OCI-LY1 (cell line): ENCODE measurements around the gene IPP.

Experiments
- H2AFZ ChIP-seq: fragments of 200-600 bp; sonication (generic), shearing (Covaris generic); 2 replicates; pipeline ENCODE4 v1.6.0; 2014; ENCODE audit warnings: antibody characterized with exemption, mild to moderate bottlenecking, low read length
- H3F3A ChIP-seq: fragments of 200-600 bp; sonication (generic), shearing (Covaris generic); 2 replicates; pipeline ENCODE4 v1.6.0; 2014; ENCODE audit warnings: mild to moderate bottlenecking, antibody characterized with exemption, low read length, moderate library complexity; ENCODE audit not compliant: insufficient read depth
- H3K27ac ChIP-seq: fragments of 200-600 bp; sonication (generic); 2 replicates; pipeline ENCODE4 v1.5.1; 2014; ENCODE audit warnings: low read length, mixed run types, mild to moderate bottlenecking, low read depth; ENCODE audit not compliant: poor library complexity, severe bottlenecking
- H3K27me3 ChIP-seq: fragments of 200-600 bp; sonication (generic); 2 replicates; pipeline ENCODE4 v1.6.0; 2014; ENCODE audit warnings: antibody characterized with exemption, mild to moderate bottlenecking, low read length, moderate library complexity; ENCODE audit not compliant: insufficient read depth
- H3K36me3 ChIP-seq: fragments of 200-600 bp; sonication (generic); 2 replicates; pipeline ENCODE4 v1.6.1; 2014; ENCODE audit warnings: mild to moderate bottlenecking, antibody characterized with exemption, low read length, moderate library complexity, mixed read lengths; ENCODE audit not compliant: insufficient read depth
- H3K4me1 ChIP-seq: fragments of 200-600 bp; sonication (generic); 2 replicates; pipeline ENCODE4 v1.5.1; 2014; ENCODE audit warnings: mild to moderate bottlenecking, low read length, moderate library complexity; ENCODE audit not compliant: insufficient read depth, severe bottlenecking
- H3K4me2 ChIP-seq: fragments of 200-600 bp; sonication (generic), shearing (Covaris generic); 2 replicates; pipeline ENCODE4 v1.6.1; 2014; ENCODE audit warnings: low read length
- H3K4me3 ChIP-seq: fragments of 200-600 bp; sonication (generic); 2 replicates; pipeline ENCODE4 v1.5.1; 2014; ENCODE audit warnings: low read length, low read depth, mild to moderate bottlenecking, mixed read lengths; ENCODE audit not compliant: poor library complexity, severe bottlenecking
- H3K79me2 ChIP-seq: fragments of 200-600 bp; shearing (Covaris generic); 2 replicates; pipeline ENCODE4 v1.6.1; 2016; ENCODE audit warnings: mixed run types, low read length, mixed read lengths; ENCODE audit not compliant: insufficient read depth
- H3K9ac ChIP-seq: fragments of 200-600 bp; sonication (generic), shearing (Covaris generic); 2 replicates; pipeline ENCODE4 v1.6.1; 2014; ENCODE audit warnings: mild to moderate bottlenecking, low read length, mixed read lengths
- H3K9me2 ChIP-seq: fragments of 200-600 bp; sonication (generic), shearing (Covaris generic); 2 replicates; pipeline ENCODE4 v1.6.1; 2014; ENCODE audit warnings: low read depth, mild to moderate bottlenecking, low read length, mixed read lengths
- H3K9me3 ChIP-seq: fragments of 200-600 bp; shearing (Covaris generic); 2 replicates; pipeline ENCODE4 v1.6.1; 2014; ENCODE audit warnings: low read length, mixed read lengths
- H4K20me1 ChIP-seq: fragments of 200-600 bp; sonication (generic), shearing (Covaris generic); 2 replicates; pipeline ENCODE4 v1.6.0; 2016; ENCODE audit warnings: mild to moderate bottlenecking, low read length; ENCODE audit not compliant: insufficient read depth
- CTCF ChIP-seq: fragments of 200-600 bp; sonication (generic), shearing (Covaris generic); IDR thresholded peaks from 2 replicates; pipeline ENCODE4 v1.5.1; 2017; ENCODE audit warnings: mild to moderate bottlenecking, antibody characterized with exemption, low read length, moderate library complexity, mixed read lengths
- EZH2 ChIP-seq: fragments of 200-600 bp; sonication (generic), shearing (Covaris generic); IDR thresholded peaks from 2 replicates; pipeline ENCODE4 v1.8.0; 2017; ENCODE audit warnings: borderline replicate concordance, mixed run types, mild to moderate bottlenecking, antibody characterized with exemption, low read length, moderate library complexity, mixed read lengths

Gene IPP

GRCh38 chr1:45654540-45655280 is 95.7 kb downstream of the IPP start:
- peaks cover 96% of the 10 kb centered on the region for H3K36me3 ChIP-seq
- no peaks in the 10 kb centered on the region for H3F3A ChIP-seq
- no peak overlapping the region for H3K4me3 ChIP-seq
- H3K79me2 ChIP-seq = no peaks in the 10 kb centered on the region
- H3K27ac ChIP-seq = no peak overlapping the region
- H3K9me3 ChIP-seq = no peaks in the 10 kb centered on the region
- no peak overlapping the region for H2AFZ ChIP-seq
- H3K4me1 ChIP-seq = no peaks in the 10 kb centered on the region
- no peaks in the 10 kb centered on the region for H3K27me3 ChIP-seq
- H3K4me2 ChIP-seq = no peak overlapping the region
- no peak for TF ChIP-seq CTCF
- TF ChIP-seq EZH2 = no peak
- no peaks in the 10 kb centered on the region for H4K20me1 ChIP-seq
- no peak overlapping the region for H3K9ac ChIP-seq
- no peaks in the 10 kb centered on the region for H3K9me2 ChIP-seq
